PFSK-1 (cell line): Measurements from ENCODE around the gene EPAS1.

Experiments used
- POLR2AphosphoS5 ChIP-seq: IDR thresholded peaks from 2 replicates; pipeline ENCODE4 v1.6.1; 2012; ENCODE audit warnings: low read depth, mild to moderate bottlenecking, control low read depth, low read length, moderate library complexity
- REST ChIP-seq, 2 experiments: IDR thresholded peaks; 2 replicates each; pipeline versions ENCODE4 v1.6.1 to v1.8.0; 2011 to 2012; ENCODE audit warnings: low read depth in 2 of 2, low read length in 2 of 2, control low read depth in 1 of 2, inconsistent platforms in 1 of 2, mild to moderate bottlenecking in 1 of 2, moderate library complexity in 1 of 2; ENCODE audit not compliant: insufficient read depth in 1 of 2
- SIN3A ChIP-seq: IDR thresholded peaks from 2 replicates; pipeline ENCODE4 v1.6.1; 2012; ENCODE audit warnings: mild to moderate bottlenecking, low read length, moderate library complexity, borderline replicate concordance; ENCODE audit not compliant: insufficient read depth

GRCh38 chr2:46393865-46394264 lies 96.7 kb downstream of the EPAS1 start:
- TF ChIP-seq POLR2AphosphoS5 (no peak), SIN3A (no peak), REST (IDR thresholded peaks at IDR 0.05; ENCODE audit: insufficient read depth in 1 of 2, low read depth in 2 of 2, low read length in 2 of 2) (no peak)
